ENCODE results near the gene SMC1A. TPM values are rescaled to one million over a fixed set of nuclear protein-coding genes. Genes with fewer than 3 reads are reported as not detected.

Gene SMC1A
- total RNA-seq, 1 donor from 2014 or later, result 23.4 TPM

Small RNAs within 50 kb of the gene (small RNA-seq; reads per million reads assigned to genes)
- gene AC245102.2 (ENCODE audit: low replicate concordance), result not detected
- gene MIR6857 (ENCODE audit: low replicate concordance), result not detected
- gene RF00019 (ENCODE audit: low replicate concordance), result not detected
- not detected for gene VTRNA3-1P (ENCODE audit: low replicate concordance)

Other genes starting within 250 kb of the SMC1A start
- 105 TPM for gene KDM5C, start 197.4 kb downstream of the SMC1A start, total RNA-seq
- 14.0 TPM for gene IQSEC2, start 141.1 kb downstream of the SMC1A start, total RNA-seq
- gene RIBC1, start 219 bp upstream of the SMC1A start, total RNA-seq, result 0.74 TPM
- gene HSD17B10, start 11.7 kb upstream of the SMC1A start, total RNA-seq, result 22.1 TPM

All from temporal lobe (tissue), 2 donors.